Transverse colon (tissue), 4 donors: ENCODE measurements around the gene WWOX.

Experiments
- EP300 ChIP-seq: sonication (generic); formaldehyde crosslinking; IDR thresholded peaks from one replicate; pipeline ENCODE4 v1.6.1; 2017; ENCODE audit warnings: antibody characterized with exemption, low read depth
- POLR2A ChIP-seq: fragments of 450-650 bp; IDR thresholded peaks from one replicate; pipeline ENCODE4 v1.6.1; 2016; ENCODE audit warnings: antibody characterized with exemption, mild to moderate bottlenecking, moderate library complexity
- POLR2AphosphoS5 ChIP-seq, 3 donors: sonication (generic); formaldehyde crosslinking; IDR thresholded peaks; one replicate each; pipeline ENCODE4 v1.6.1; 2016; ENCODE audit warnings: antibody characterized with exemption in 3 of 3
- TF ChIP-seq, protein P1 (sequence below), 5 experiments: fragments of 200-600 bp in 3 of 5; fragments of 450-650 bp in 2 of 5; sonication (generic) in 3 of 5; IDR thresholded peaks; 1 replicate in 2 of 5; 2 replicates in 3 of 5; pipeline ENCODE4 v1.5.1; 2016 to 2017; ENCODE audit warnings: antibody characterized with exemption in 5 of 5, inconsistent platforms in 3 of 5, mild to moderate bottlenecking in 2 of 5, moderate library complexity in 1 of 5

DNA sequence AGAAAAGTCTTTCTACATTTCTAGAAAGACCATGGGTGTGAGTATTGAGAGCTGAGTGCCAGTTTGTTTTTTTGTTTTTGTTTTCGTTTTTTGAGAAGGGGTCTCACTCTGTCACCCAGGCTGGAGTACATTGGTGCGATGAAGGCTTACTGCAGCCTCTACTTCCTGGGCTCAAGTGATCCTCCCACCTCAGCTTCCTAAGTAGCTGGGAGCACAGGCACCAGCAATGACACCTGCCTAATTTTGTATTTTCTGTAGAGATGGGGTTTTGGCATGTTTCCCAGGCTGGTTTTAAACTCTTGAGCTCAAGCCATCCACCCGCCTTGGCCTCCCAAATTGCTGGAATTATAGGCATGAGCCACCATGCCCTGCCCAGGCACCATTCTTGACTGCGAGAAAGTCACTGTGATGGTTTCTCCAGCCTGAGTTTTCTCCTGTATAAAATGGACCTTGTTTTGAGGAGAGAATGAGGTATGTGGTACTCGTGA lies 827.3 kb downstream of the WWOX start:
- TF ChIP-seq, protein P1, sequence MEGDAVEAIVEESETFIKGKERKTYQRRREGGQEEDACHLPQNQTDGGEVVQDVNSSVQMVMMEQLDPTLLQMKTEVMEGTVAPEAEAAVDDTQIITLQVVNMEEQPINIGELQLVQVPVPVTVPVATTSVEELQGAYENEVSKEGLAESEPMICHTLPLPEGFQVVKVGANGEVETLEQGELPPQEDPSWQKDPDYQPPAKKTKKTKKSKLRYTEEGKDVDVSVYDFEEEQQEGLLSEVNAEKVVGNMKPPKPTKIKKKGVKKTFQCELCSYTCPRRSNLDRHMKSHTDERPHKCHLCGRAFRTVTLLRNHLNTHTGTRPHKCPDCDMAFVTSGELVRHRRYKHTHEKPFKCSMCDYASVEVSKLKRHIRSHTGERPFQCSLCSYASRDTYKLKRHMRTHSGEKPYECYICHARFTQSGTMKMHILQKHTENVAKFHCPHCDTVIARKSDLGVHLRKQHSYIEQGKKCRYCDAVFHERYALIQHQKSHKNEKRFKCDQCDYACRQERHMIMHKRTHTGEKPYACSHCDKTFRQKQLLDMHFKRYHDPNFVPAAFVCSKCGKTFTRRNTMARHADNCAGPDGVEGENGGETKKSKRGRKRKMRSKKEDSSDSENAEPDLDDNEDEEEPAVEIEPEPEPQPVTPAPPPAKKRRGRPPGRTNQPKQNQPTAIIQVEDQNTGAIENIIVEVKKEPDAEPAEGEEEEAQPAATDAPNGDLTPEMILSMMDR (IDR thresholded peaks at IDR 0.05): no peak
- TF ChIP-seq POLR2A: no peak
- TF ChIP-seq EP300: no peak
- TF ChIP-seq POLR2AphosphoS5 (IDR thresholded peaks at IDR 0.05): no peak
